Dermis microvascular lymphatic vessel endothelial cell (primary cell): ENCODE results near the gene CAMKK2. TPM values are rescaled to one million over a fixed set of nuclear protein-coding genes. Genes with fewer than 3 reads are reported as not detected.
A peak's percentile ranks its signal among the peaks of the same experiment; 100 is the strongest.
"Not testable (repeated sequence)": the region's sequence is repeated elsewhere in the genome, so short reads cannot be mapped to it uniquely, and the experiment has no call there.

Experiments used
- DNase-seq, 2 donors: peaks; one replicate each; pipeline versions ENCODE4 v3.0.0 to v3.0.0-alpha.2; 2010; ENCODE audit warnings: low read depth in 2 of 2
- total RNA-seq: library from RNA; depleted of rRNA; stranded (reverse); fragments of >200 nt; gene quantifications from 2 replicates; pipeline ENCODE4 v1.2.1, GENCODE V29; 2014

CAMKK2 gene
- total RNA-seq, 1 donor from 2014 or later = 21.3 TPM

- not testable (repeated sequence) for DNase-seq
These were observed 16.0 kb downstream of the CAMKK2 start for GRCh38 chr12:121280531-121280930.

GRCh38 chr12:121279507-121279915 lies 17.0 kb downstream of the CAMKK2 start:
- DNase-seq = peak; percentile 58 to 80

GRCh38 chr12:121279071-121279375 lies 17.5 kb downstream of the CAMKK2 start:
- DNase-seq = peak in 1 of 2 donors; percentile 91

- DNase-seq = no peak
These were observed 18.1 kb downstream of the CAMKK2 start for GRCh38 chr12:121278169-121279070.

GRCh38 chr12:121277374-121277759 lies 19.1 kb downstream of the CAMKK2 start:
- DNase-seq = peak in 1 of 2 donors; percentile 10

- no peak for DNase-seq
These were observed 22.3 kb downstream of the CAMKK2 start for GRCh38 chr12:121274036-121274763.

GRCh38 chr12:121273364-121273896 lies 23.1 kb downstream of the CAMKK2 start:
- DNase-seq = no peak

- DNase-seq = no peak
These were observed 28.7 kb downstream of the CAMKK2 start for GRCh38 chr12:121267822-121268221.

GRCh38 chr12:121264951-121265515 lies 31.5 kb downstream of the CAMKK2 start:
- DNase-seq = no peak

- no peak for DNase-seq
These were observed 32.4 kb downstream of the CAMKK2 start for GRCh38 chr12:121264135-121264534.

- no peak for DNase-seq
These were observed 33.1 kb downstream of the CAMKK2 start for GRCh38 chr12:121263206-121263935.

- DNase-seq = no peak
These were observed 35.1 kb downstream of the CAMKK2 start for GRCh38 chr12:121261398-121261797.

- no peak for DNase-seq
These were observed 36.4 kb downstream of the CAMKK2 start for GRCh38 chr12:121260091-121260490.

- no peak for DNase-seq
These were observed 37.4 kb downstream of the CAMKK2 start for GRCh38 chr12:121259074-121259473.

- not testable (repeated sequence) for DNase-seq
These were observed 38.6 kb downstream of the CAMKK2 start for GRCh38 chr12:121257704-121258449.

GRCh38 chr12:121255433-121255832 lies 41.1 kb downstream of the CAMKK2 start:
- DNase-seq = no peak

- DNase-seq = no peak
These were observed 42.7 kb downstream of the CAMKK2 start for GRCh38 chr12:121253638-121254335.

- no peak for DNase-seq
These were observed 43.7 kb downstream of the CAMKK2 start for GRCh38 chr12:121252712-121253345.

GRCh38 chr12:121251838-121252237 lies 44.7 kb downstream of the CAMKK2 start:
- DNase-seq = no peak

- no peak for DNase-seq
These were observed 46.1 kb downstream of the CAMKK2 start for GRCh38 chr12:121250359-121250758.
